HG03159 (cell line): ENCODE data around the gene AMT.
"Not testable (repeated sequence)": the region's sequence is repeated elsewhere in the genome, so short reads cannot be mapped to it uniquely, and the experiment has no call there.

Experiments used
- ATAC-seq: cut with Tn5 transposase; IDR thresholded peaks from one replicate; pipeline ENCODE4 v1.9.1; 2021; ENCODE audit warnings: mild to moderate bottlenecking, moderate library complexity; ENCODE audit not compliant: unreplicated experiment

The AMT gene

GRCh38 chr3:49424816-49425215 is 2.5 kb upstream of the AMT start:
- ATAC-seq, result no peak

DNA sequence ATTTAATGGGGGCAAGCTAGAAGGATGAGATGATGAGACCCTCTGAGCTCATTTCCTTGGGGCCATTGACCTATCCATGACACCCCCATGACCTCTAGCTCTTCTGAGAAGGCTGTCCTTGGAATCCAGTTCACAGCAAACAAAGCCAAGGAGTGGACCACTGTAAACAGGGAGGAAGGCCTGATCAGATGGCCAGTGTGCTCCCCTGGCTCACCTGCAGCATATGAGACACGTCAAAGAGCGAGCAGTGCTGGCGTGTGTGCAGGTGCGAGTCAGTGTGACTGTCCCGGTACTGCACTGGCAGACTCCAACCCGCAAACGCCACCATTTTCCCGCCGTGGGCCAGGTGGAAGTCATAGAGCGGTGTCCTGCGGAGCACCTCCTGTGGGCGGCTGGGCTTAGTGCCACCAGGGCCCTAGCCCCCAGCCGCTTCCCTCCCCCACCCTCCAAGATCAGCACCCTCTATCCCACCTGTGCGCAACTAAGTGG is 339 bp downstream of the AMT start:
- ATAC-seq, result no peak

GRCh38 chr3:49417516-49418120 is 4.7 kb downstream of the AMT start:
- no peak for ATAC-seq

DNA sequence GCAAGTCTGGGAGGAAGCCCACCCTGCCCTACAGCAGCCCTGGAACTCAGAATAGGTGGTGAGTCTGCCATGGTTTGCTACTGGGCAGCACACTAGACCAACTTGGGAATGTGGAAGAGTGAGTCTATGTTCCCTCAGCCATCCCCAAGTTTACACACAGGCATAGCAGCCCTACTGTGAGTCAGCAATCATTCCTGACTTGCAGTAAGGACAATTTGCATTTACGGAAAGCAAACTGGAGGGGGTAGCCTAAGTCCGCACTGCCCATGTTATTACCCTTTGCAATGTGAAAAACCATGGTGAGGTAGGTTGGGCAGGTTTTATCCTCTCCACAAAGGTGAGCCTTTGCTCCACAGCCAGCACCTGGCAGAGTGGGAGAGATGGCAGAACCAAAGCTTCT is 5.4 kb downstream of the AMT start:
- no peak for ATAC-seq

- ATAC-seq, result no peak
Measured at GRCh38 chr3:49415931-49416601, 6.2 kb downstream of the AMT start.

GRCh38 chr3:49414753-49415152 is 7.5 kb downstream of the AMT start:
- ATAC-seq, result no peak

GRCh38 chr3:49413338-49413734 is 8.9 kb downstream of the AMT start:
- no peak for ATAC-seq

GRCh38 chr3:49412632-49413337 is 9.5 kb downstream of the AMT start:
- ATAC-seq, result no peak

DNA sequence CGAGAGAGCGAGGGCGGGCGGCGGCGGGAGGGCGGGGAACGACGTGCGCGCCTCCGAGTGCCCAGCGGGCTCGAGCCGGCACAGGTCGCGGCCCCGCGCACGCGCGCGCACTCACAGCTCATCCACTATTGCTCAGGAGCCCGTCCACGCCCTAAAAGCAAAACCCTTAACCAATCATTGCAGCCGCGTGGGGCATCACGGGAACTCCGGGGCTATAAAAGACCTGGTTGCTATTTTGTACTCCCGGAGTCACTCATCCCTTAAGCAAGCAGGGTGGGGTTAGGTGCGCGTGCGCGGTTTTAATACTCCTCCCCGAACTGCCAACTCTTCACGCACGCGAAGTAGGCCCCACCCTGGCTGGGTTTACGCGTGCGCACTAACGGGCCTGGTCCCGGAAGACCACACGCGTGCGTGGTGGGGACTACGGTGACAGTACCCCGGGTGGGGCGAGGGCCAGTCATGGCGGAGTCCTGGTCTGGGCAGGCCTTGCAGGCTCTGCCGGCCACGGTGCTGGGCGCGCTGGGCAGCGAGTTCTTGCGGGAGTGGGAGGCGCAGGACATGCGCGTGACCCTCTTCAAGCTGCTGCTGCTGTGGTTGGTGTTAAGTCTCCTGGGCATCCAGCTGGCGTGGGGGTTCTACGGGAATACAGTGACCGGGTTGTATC is 10.2 kb downstream of the AMT start, which contains the start of the genes RHOA and TCTA:
Gene RHOA, minus strand, starts transcription at position 9 of the 664 bp plus-strand sequence. CDS start 36,387 bp downstream, outside the sequence.
Gene TCTA, plus strand, starts transcription at position 456 of the 664 bp plus-strand sequence. Its CDS starts 4 bp downstream, at position 460.
- peak; percentile 74 for ATAC-seq

GRCh38 chr3:49411535-49411967 is 10.7 kb downstream of the AMT start:
- peak; percentile 28 for ATAC-seq

DNA sequence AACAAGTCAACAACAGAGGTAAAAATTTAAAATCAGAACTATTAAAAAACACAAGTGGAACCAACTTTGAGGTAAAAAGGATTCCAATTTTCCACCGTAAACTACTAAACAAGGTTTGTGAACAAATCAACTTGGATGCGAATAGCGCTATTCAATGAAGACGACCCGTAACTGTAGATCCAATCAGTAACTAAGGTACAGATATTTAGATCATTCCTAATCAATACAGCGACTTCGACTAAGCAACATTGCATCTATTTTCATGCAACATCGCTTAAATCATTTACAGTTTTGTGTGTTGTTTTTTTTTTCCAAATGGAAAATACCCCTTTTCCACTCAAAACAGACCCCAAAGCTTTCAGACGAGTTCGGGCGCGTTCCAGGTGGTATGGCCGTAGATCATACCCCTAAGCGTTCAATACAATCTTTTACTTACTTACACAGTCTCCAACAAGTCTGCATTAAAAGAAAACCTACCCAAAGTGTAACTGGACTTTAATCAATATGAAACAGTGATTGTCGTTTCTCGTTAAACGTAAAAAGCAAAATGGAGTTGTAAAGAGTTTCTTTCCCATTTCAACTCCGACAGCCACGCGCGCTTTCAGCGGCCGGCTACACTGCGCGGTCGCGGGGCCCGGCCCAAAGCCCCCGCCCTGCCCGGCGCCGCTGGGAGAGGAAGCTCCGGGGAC is 11.3 kb downstream of the AMT start:
- no peak for ATAC-seq

GRCh38 chr3:49410066-49410845 is 12.0 kb downstream of the AMT start:
- ATAC-seq, result no peak

DNA sequence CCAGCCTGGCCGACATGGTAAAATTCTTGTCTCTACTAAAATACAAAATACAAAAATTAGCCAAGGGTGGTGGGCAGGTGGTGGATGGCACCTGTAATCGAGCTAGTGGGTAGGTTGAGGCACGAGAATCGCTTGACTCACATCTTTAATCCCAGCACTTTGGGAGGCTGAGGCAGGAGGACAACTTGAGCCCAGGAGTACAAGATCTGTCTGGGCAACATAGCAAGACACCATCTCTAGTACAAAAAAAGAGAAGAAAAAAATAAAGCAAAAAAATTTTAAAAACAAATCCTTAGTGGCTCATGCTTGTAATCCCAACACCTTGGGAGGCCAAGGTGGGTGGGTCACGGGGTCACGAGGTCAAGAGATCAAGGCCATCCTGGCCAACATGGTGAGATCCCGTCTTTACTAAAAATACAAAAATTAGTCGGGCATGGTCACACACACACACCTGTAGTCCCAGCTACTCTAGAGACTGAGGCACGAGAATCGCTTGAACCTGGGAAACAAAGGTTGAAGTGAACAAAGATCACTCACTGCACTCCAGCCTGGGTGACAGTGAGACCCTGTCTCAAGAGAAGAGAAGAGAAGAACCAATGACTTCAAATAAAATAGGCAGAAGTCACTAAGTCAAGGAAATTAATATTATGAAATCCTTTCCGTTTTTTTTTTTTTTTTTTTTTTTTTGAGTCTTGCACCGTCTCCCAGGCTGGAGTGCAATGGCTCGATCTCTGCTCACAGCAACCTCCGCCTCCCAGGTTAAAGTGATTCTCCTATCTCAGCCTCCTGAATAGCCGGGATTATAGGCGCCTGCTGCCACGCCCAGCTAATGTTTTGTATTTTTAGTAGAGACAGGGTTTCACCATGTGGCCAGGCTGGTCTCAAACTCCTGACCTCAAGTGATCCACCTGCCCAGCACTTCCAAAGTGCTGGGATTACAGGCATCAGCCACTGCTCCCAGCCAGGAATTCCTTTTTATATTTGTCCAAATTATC is 15.4 kb downstream of the AMT start:
- no peak for ATAC-seq

DNA sequence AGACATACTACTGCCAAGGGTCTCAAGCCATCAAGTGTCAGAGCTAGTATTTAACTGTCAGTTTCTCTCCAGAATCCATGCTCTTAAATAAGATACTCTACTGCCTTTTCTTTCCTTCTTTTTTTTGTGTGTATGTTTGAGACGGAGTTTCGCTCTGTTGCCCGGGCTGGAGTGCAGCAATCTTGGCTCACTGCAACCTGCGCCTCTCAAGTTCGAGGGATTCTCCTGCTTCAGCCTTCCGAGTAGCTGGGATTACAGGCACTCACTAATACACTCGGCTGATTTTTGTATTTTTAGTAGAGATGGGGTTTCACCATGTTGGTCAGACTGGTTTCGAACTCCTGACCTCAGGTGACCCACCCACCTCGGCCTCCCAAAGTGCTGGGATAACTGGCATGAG is 16.7 kb downstream of the AMT start:
- ATAC-seq, result not testable (repeated sequence)

DNA sequence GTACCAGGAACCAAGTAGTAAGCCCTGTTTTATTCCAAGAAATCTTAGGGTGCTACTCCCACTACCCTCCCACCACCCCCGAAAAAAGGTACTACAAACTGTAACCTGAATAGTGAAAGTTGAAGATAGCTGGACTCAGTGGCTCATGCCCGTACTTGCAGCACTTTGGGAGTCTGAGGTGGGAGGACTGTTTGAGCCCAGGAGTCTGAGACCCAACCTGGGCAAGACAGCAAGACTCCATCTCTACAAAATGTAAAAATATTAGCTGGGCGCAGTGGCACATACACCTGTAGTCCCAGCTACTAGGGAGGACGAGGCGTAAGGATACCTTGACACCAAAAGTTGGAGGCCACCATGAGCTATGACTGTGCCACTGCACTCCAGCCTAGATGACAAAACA is 18.4 kb downstream of the AMT start:
- no peak for ATAC-seq

DNA sequence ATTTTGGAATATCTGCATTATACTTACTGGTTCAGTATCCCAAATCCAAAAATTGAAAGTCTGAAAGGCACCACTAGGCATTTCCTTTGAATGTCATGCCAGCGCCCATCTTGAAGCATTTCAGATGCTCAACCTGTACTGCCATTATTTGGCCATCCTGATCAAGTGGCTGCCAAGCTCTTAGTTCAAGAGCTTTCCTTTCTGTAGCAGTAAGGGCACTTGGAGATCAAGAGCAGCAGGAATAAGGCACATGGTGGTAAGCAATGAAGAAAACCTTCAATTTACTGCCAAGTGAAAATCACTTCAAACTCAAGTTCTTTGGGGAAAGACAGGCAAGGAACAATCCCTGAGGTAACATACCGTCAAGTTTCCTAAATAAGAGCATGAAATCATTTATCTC is 20.5 kb downstream of the AMT start:
- no peak for ATAC-seq

GRCh38 chr3:49399461-49399860 is 22.8 kb downstream of the AMT start:
- no peak for ATAC-seq

DNA sequence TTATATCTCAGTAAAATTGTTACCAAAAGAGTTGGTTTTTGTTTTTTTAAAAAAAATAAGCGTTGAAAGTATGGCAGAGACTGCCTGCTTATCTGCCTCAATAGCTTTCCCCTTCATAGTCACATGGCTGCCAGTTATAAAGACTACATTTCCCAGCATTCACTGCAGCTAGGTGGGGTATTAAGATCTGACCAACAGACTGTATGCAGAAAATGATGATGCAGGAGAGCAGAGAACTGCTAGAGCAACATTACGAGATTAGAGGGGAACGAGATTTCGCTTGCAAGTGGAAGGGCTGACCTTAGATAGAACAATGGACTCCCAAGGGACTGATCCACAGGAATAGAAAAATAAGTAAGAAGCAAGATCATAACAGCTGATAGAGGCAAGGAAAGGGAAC is 24.8 kb downstream of the AMT start:
- ATAC-seq, result no peak

- not testable (repeated sequence) for ATAC-seq
Measured at GRCh38 chr3:49391310-49391709, 31.0 kb downstream of the AMT start.
